D341Med (cell line): ENCODE results near the gene GTF2F2.
"Not testable (repeated sequence)": the region's sequence is repeated elsewhere in the genome, so short reads cannot be mapped to it uniquely, and the experiment has no call there.

Experiments used
- DNase-seq: peaks from one replicate; pipeline ENCODE4 v3.0.0; 2012; ENCODE audit warnings: low spot score

Gene GTF2F2

DNA sequence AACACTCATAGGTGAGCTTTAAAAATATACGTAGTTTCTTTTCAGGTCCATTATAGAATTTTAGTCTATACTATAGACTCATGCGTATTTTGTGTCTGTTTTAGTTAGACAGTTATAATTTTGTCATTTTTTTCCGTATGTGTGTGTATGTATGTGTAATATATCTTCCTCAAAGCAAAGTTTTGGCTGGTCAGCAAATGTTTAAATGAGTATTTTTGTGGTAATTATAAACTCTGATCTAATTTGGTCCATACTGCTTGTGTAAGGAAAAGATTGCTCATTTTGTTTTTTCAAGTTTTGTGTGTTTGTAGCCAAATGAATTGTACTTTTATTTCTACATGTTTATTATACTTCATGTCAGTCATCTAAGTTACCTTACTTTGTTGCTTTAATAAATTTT, 60.0 kb downstream of the GTF2F2 start:
- no peak for DNase-seq

DNA sequence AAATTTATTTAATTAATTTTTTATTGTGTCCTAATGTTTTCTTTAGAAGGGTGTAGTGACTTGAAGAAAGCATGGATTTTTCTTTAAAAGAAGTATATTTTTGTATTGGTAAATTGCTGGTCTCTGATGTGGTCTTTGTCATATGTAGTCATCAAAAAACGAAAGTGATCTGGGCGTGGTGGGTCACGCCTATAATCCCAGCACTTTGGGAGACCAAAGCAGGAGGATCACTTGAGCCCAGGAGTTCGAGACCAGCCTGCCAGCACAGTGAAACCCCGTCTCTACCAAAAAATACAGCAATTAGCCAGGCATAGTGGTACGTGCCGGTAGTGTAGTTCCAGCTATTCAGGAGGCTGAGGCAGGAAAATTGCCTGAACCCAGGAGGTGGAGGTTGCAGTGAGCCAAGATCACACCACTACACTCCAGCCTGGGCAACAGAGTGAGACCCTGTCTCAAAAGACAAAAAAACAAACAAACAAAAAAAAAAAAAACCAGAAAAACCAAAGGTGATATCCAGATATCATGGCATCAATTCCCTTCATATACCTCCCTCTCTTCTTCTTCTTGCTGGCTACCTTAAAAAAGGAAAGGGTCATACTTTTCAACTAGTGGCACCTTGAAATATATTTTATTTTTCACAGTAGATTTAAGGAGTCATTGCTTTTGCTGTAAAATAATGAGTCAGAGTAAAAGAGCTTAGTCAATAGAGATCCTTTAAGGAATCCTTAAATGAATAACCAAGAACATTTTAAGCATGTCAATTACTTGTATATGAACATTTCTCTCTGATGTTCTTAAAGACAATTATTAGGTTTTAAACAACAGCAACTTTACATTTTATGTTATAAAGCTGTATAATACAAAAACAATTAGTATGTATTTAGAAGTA, 60.6 kb downstream of the GTF2F2 start:
- DNase-seq, result no peak

DNA sequence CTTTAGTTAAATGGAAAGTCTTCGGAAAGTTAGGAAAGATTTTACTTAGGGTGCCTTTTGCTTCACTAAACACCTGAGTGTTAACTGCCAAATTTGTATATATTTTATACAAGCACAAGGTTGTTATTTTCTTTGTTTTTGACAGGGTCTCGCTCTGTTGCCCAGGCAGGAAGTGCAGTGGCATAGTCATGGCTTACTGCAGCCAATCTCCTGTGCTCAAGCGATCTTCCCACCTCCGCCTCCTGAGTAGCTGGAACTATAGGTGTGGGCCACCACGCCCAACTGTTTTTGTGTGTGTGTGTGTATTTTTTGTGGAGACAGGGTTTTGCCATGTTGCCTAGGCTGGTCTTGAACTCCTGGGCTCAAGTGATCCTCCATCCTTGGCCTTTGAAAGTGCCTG, 64.4 kb downstream of the GTF2F2 start:
- DNase-seq, result no peak

DNA sequence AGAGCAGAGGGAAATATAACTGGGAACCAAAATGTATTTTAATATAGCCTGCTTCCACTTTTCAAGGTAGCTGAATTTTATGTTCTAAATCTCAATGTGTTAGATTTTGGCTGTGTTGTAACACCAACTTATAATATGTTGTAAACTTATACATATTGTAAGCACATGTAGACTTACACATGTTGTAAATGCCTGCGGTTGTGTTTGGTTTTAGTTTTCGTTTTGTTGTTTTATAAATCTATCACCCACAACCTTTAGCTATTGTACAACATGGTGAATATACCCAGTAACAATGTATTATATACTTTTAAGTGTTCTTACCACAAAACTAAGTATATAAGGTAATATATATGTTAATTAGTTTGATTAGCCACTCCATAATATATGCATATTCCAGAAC, 65.0 kb downstream of the GTF2F2 start:
- DNase-seq, result no peak

DNA sequence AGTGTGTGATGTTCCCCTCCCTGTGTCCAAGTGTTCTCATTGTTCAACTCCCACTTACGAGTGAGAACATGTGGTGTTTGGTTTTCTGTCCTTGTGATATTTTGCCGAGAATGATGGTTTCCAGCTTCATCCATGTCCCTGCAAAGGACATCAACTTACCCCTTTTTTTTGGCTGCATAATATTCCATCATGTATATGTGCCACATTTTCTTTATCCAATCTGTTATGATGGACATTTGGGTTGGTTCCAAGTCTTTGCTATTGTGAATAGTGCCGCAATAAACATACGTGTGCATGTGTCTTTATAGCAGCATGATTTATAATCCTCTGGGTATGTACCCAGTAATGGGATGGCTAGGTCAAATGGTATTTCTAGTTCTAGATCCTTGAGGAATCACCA, 68.8 kb downstream of the GTF2F2 start:
- DNase-seq, result not testable (repeated sequence)

DNA sequence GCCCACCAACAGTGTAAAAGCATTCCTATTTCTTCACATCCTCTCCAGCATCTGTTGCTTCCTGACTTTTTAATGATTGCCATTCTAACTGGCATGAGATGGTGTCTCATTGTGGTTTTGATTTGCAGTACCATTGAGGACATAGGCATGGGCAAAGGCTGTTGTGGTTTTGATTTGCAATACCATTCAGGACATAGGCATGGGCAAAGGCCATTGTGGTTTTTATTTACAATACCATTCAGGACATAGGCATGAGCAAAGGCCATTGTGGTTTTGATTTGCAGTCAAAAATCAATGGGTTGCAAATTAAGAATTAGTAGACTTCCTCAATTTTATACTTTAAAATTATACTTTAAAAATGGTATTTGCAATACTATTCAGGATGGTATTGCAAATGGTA, 69.2 kb downstream of the GTF2F2 start:
- DNase-seq, result not testable (repeated sequence)

DNA sequence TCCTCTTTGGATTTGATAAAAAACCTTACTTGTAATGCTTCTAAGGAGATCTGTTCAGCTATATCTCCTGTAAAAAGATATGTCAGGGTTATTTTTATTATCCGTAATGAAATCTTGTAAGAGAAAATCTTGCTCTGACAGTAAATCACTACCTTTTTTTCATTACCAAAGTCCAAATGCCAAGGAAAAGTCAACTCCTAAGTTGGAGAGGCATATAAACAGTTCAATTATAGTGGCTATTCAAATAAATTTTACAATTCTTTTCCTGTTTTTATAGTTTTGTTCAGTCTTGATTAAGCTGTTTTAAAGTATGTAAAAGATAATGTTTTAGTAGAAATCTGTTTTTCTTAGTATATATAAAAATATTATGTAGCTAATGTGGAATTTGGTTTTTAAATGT, 71.6 kb downstream of the GTF2F2 start:
- no peak for DNase-seq

DNA sequence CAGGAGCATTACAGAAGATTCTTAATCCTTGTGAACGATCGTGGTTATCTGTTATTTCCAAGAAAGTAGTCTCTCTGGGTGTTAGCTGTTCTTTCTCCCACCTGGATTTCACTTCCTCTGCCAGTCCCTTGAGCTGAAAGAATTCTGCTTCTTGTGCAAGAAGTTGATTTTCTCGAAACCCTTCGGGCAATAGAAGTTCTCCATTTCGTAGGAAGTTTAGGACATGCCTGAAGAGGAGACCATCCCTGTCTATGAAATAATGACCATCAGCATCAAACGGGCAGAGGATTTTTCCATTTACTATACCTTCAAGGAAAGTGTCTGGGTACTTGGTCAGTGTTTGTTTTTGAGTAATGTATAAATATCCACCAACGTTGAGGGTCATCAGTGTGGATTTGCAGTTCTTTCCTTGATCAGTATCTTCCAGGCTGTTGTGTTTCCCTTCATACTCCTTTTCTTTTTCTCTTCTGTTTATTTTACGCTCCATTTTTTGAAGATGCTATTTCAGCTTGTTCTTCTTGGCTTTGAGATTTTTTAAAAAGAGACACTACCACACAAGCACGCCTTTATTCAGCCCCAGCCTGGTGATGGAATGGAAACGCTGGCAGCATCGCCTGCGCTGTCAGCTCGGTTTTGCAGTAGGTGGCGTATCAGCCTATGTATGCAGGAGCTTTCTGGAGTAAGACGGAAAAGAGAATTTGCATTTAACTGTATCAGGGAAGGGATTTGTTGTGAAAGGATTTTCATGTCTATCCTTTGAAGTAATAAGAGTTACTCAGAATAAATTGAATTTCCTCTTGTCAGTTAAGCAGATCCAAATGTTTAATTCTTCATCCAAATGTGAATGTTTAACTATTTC, 74.0 kb downstream of the GTF2F2 start:
- peak; percentile 73 for DNase-seq

DNA sequence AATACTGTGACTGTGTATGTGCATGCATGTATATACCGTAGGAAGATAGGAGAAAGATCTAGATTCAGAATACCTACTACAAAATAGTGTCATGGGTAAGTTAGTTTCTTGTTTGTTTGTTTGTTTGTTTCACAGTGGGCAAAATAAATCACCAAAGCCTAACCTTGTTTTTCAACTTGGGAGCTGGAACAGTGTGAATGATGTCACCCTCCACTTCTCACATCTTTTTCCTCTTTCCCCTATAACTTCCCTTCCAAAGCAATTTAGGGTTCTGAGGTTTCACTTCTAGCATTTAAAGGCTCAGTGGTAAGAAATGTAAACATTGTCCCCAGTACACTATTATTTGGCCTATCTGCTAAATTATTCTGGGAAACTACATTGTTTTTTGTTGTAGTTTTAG, 75.1 kb downstream of the GTF2F2 start:
- no peak for DNase-seq

DNA sequence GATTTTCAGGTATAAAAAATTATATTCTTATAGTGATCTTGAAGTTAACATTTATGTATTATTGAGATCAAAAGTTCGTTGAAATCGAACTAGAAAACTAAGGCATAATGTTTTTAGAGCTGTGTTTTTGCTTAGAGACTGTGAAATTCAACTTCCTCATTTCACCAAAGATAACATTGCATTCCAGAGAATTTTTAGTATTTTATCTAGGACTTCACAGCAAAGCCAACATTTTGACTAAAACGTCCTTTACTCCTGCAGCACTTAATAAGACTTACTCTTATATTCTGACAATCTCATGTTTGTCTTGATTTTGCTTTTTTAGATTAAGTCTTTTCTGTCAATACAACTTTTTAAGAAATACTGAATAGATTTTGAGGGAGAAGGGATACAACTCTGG, 75.8 kb downstream of the GTF2F2 start:
- no peak for DNase-seq

DNA sequence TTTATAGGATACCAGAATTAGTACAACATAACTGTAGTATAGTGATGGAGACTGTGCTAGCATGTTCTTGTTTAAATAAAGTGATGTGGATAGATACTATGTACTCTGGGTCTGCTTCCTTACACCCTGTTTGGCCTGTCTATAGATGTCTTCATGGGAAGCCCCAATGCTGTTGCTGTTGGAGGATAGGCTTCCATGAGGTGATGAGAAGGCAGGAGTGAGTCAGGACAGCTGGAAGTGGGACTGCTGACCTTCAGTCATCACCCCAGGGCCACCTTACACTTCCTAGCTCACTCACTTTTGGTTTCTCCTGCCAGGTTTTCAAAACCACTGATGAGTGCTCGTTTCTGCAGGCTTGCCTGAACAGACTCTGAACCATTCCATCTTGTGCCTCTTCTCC, 76.3 kb downstream of the GTF2F2 start:
- DNase-seq, result no peak

DNA sequence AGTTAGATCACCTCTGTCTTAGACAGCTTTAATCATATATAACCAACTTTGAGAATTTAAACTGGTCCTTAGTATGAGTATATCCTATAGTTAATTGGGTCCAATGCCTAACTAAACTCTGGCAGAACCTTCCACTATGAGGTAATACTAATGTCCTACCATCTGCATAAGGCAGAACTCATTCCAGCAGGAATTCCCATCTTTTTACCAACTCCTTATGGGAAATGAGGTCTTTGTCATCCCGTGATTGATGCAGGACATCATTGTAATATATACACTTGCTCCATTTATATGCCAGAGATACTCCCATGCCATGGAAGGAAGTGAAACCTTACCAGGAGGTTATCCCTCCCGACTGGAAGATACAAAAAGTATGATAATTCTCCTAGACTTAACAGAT, 77.7 kb downstream of the GTF2F2 start:
- DNase-seq, result no peak

DNA sequence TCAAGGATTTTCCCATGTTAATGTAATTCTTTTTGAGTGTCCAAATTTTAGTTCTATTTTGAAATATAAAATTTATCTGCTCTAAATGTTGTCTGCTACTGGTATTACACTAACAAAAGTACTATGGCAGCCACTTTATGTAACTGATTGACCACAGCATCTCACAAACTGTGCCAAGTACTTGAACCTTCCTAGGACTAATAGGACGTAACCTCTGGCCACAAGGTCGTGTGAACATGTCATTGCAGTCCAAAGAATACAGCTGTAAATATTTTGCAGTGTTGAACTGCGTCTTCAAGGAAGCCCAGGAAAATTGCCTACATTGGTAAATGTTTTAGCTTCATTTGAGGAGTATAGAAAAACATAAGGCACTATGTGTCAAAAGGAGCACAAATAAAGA, 78.6 kb downstream of the GTF2F2 start:
- no peak for DNase-seq

DNA sequence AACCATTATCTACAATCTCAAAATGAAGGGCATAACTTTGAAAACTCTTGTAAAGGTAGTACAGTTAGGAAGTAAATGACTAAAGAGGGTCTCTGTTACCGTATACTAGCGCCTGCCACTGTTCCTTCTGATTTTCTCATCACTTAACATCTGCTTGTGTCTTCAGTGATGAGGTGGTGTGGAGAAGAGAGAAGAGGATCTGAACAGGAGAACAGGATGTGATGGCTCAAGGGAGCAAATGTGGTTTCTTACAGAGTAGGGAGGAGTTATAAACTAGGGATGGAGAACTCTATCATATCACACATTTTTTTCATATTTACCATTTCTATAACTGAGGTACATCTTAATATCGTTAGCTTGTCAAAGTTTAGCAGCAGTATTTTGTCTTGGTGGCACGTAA, 79.4 kb downstream of the GTF2F2 start:
- DNase-seq, result no peak

DNA sequence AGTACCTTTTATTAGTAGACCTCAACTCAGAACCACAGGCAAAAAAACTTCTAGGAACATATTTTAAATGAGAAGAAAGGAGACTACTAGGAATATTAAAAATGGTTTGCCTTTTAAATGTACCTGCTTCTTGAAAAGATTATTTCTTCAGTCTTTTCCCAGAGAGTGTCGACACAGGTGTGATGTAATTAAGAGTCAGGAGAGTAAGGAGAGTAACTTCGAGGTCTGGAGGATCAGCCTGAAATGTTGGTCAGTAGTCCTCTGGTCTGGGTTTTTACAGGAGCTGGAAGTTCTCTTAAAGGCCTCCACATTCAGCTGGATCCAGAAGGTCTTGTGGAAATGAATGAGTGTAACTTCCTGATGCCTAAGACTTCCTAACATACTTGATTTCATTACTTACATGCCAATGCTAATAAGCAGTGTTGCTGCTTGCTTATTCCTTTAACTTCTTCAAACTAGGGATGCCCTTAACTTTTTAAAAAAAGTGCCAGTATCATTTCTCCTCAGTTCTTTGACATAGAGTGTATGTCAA, 80.5 kb downstream of the GTF2F2 start, which contains the start of gene KCTD4:
Gene KCTD4, minus strand, starts transcription at position 345 of the 532 bp plus-strand sequence. CDS start 6,478 bp downstream, outside the sequence.
- DNase-seq, result no peak

DNA sequence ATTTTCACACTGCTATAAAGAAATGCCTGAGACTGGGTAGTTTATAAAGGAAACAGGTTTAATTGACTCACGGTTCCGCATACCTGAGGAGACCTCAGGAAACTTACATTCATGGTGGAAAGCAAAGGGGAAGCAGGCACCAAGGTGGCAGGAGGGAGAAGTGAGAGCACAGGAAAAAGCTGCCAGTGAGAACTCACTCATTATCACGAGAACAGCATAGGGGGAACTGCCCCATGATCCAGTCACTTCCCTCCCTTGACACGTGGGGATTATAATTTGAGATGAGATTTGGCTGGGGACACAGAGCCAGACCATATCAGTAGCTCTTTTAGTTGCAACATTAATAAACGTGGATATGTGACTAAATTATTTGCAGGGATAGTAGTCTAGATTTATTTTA, 84.8 kb downstream of the GTF2F2 start:
- no peak for DNase-seq

DNA sequence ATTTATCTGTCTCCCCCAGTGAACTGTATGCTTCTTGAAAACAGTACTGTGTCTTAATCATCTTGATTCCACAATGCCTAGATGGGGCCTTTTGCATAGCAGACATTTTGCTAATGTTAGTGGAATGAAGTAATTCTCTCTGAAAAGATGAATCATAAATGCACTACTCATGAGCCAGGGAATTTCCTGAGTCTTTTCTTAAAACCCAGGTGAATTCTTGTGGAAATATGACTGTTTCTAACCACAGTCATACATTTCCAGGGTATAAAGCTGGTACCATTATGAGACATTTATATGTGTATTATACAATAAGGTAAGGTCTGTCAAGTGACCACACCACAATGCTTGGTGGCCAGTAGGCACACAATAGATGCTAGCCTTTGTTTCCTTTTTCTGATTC, 86.0 kb downstream of the GTF2F2 start:
- DNase-seq, result no peak

DNA sequence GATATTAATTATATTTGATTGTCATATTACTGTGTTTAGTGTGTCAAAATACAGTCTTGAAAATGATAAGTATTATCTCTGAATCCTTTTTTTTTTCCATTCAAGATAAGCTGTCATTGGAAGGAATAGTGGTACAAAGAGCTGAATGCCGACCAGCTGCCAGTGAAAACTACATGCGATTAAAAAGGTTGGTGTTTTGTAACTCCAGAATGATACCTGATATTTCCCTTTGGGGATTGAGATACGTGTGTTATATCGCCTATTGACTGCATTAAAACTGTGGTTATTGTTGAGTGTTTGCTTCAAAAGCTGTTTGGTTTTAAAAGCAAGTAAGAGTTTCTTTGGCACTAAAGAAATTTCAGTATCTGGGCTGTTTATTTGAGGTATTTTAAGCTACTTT, 87.0 kb downstream of the GTF2F2 start:
- DNase-seq, result no peak

DNA sequence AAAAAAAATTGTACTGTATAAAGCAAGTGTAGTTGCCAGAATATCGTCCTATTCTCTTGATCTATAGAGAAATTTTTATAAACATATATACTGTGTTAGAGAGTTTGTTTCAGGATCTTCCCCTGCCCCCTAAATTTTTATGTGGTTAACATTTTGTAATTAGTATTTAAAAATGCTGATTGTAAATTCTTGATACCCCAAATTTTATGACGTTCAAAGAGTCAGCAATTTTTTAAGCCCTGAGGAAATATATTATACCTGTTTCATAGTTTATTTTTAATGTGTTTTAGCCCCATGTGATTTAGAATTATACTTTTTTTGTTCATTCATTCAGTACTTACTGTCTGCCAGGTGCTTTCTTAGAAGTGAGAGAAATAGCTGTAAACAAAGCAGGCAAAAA, 87.8 kb downstream of the GTF2F2 start:
- no peak for DNase-seq

DNA sequence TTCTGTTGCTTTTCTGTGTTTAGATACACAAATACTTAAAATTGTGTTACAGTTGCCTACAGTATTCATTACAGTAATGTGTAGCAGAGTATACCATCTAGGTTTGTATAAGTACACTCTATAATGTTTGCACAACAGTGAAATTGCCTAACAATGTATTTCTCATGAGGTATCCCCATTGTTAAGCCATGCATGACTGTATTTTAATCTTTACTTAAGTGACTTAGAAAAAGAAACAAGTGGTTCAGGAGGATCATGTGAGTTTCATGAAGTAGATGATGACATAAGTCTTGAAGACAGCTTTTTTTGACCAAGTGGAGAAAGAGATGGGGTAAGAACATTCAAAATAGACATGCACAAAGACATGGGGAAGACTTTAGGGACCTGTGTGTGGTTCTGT, 88.9 kb downstream of the GTF2F2 start:
- no peak for DNase-seq

DNA sequence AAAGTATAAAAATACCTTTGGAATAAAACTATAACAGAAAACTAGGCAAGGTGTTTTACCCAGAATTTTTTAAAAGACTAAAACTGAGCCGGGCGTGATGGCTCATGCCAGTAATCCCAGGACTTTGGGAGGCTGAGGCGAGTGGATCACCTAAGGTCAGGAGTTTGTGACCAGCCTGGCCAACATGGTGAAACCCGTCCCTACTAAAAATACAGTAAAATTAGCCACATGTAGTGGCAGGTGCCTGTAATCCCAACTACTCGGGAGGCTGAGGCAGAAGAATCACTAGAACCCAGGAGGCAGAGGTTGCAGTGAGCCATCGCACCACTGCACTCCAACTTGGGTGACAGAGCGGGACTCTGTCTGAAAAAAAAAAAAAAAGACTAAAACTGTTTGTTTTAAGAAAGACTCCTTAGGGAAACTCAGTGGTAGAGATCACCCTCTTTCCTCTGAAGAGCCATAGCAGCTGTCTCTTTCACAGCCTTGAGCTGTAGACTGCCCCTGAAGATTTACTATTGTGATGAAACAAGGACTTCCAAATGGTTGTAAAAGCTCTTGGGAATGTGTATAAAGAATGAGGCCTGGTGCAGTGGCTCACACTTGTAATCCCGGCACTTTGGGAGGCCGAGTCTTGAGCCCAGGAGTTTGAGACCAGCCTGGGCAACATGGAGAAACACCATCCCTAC, 95.2 kb downstream of the GTF2F2 start:
- no peak for DNase-seq

DNA sequence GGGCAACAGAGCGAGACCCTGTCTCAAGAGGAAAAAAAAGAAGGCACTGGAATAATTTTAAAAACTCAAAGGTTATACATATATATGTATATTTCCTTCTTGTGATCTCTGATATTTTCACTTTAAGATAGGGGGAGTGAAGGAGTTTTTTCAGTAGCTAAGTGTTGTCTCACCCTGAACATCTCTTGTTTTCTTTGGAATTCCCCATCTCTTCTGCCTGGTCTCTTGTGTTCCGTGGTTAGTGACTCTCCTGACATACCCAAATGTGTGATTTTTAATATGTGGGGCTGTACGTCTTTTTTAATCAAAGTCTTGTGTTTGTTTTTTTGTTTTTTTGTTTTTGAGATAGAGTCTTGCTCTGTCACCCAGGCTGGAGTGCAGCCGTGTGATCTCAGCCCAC, 95.9 kb downstream of the GTF2F2 start:
- DNase-seq, result no peak
